ENCODE results near the gene ANTKMT. TPM values are rescaled to one million over a fixed set of nuclear protein-coding genes. Genes with fewer than 3 reads are reported as not detected.
A peak's percentile ranks its signal among the peaks of the same experiment; 100 is the strongest.

ANTKMT gene
- total and polyA plus RNA-seq, 2 donors (not counting 1 experiment from before 2014, with no cell fraction given) = 4.5 to 31.5 TPM

GRCh38 chr16:698911-699671 is 21.9 kb upstream of the ANTKMT start:
- Histone ChIP-seq H3K36me3 (ENCODE audit: control insufficient read depth, insufficient read depth, low read length) (no peaks in the 10 kb centered on the region), H3K27me3 (ENCODE audit: control insufficient read depth, insufficient read depth, low read length) (peaks cover 34% of the 10 kb centered on the region), H3K9me3 (ENCODE audit: control insufficient read depth, insufficient read depth, low read depth, low read length) (no peaks in the 10 kb centered on the region), H3K4me3 (replicated peaks in 1 of 4; ENCODE audit: control extremely low read depth in 1 of 4, insufficient read depth in 1 of 4, low read depth in 3 of 4, low read length in 4 of 4) (no peak overlapping the region), H2AFZ (ENCODE audit: low read length) (no peak overlapping the region), H3K4me1 (ENCODE audit: control insufficient read depth, extremely low read depth, insufficient read depth, low read length) (peaks cover 2% of the 10 kb centered on the region), H3K79me2 (ENCODE audit: control insufficient read depth, insufficient read depth, low read length) (no peaks in the 10 kb centered on the region), H4K20me1 (ENCODE audit: control insufficient read depth, extremely low read depth, insufficient read depth, low read length) (no peaks in the 10 kb centered on the region), H3K9ac (ENCODE audit: insufficient read depth, low read length) (no peak overlapping the region), H3K27ac (ENCODE audit: insufficient read depth, low read length) (no peak overlapping the region), H3K4me2 (ENCODE audit: extremely low read depth, insufficient read depth, low read length) (no peak overlapping the region)
- no peak for TF ChIP-seq CTCF (conservative IDR thresholded peaks at IDR 0.05 in 1 of 2, IDR thresholded peaks at IDR 0.05 in 1 of 2; ENCODE audit: low read depth in 1 of 2, low read length in 2 of 2)
- no peak for TF ChIP-seq EZH2 (IDR thresholded peaks at IDR 0.05; ENCODE audit: low read length, missing control alignments)
- DNase-seq (ENCODE audit: low read depth in 2 of 2) = no peak

- H3K27me3 ChIP-seq (ENCODE audit: control insufficient read depth, insufficient read depth, low read length) = peaks cover 33% of the 10 kb centered on the region
- no peak for DNase-seq (ENCODE audit: low read depth in 2 of 2)
- no peaks in the 10 kb centered on the region for H3K9me3 ChIP-seq (ENCODE audit: control insufficient read depth, insufficient read depth, low read depth, low read length)
- H3K4me2 ChIP-seq (ENCODE audit: extremely low read depth, insufficient read depth, low read length) = no peak overlapping the region
- no peaks in the 10 kb centered on the region for H3K4me1 ChIP-seq (ENCODE audit: control insufficient read depth, extremely low read depth, insufficient read depth, low read length)
- no peak overlapping the region for H3K27ac ChIP-seq (ENCODE audit: insufficient read depth, low read length)
- H4K20me1 ChIP-seq (ENCODE audit: control insufficient read depth, extremely low read depth, insufficient read depth, low read length) = no peaks in the 10 kb centered on the region
- TF ChIP-seq EZH2 (IDR thresholded peaks at IDR 0.05; ENCODE audit: low read length, missing control alignments) (peak; percentile 60), CTCF (conservative IDR thresholded peaks at IDR 0.05 in 1 of 2, IDR thresholded peaks at IDR 0.05 in 1 of 2; ENCODE audit: low read depth in 1 of 2, low read length in 2 of 2) (no peak)
- H3K4me3 ChIP-seq (replicated peaks in 1 of 4; ENCODE audit: control extremely low read depth in 1 of 4, insufficient read depth in 1 of 4, low read depth in 3 of 4, low read length in 4 of 4) = no peak overlapping the region
- H3K36me3 ChIP-seq (ENCODE audit: control insufficient read depth, insufficient read depth, low read length) = no peaks in the 10 kb centered on the region
- H3K79me2 ChIP-seq (ENCODE audit: control insufficient read depth, insufficient read depth, low read length) = no peaks in the 10 kb centered on the region
- no peak overlapping the region for H3K9ac ChIP-seq (ENCODE audit: insufficient read depth, low read length)
- no peak overlapping the region for H2AFZ ChIP-seq (ENCODE audit: low read length)
These were observed 20.0 kb upstream of the ANTKMT start for GRCh38 chr16:700684-701584.

DNA sequence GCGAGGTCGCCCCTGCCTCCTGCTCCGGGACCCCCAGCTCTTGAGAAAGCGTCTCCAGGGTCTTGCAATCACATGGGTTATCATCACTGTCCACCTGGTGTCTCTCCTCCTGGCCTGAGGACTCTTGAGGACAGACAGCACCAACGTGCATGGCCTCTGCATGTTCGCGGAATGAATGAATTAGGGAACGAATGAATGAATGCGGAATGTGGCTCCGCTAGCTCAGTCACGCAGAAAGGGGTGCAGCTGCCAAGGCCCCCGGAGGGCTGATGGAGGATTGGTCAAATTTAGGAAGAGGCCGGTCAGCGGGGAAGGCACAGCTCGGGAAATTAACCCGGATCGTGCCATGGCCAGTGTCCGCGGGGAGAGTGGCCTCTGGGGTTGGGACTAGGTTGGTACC is 18.6 kb upstream of the ANTKMT start:
- Histone ChIP-seq H3K27ac (ENCODE audit: insufficient read depth, low read length) (no peak overlapping the region), H4K20me1 (ENCODE audit: control insufficient read depth, extremely low read depth, insufficient read depth, low read length) (no peaks in the 10 kb centered on the region), H3K4me1 (ENCODE audit: control insufficient read depth, extremely low read depth, insufficient read depth, low read length) (no peaks in the 10 kb centered on the region), H2AFZ (ENCODE audit: low read length) (no peak overlapping the region), H3K4me2 (ENCODE audit: extremely low read depth, insufficient read depth, low read length) (no peak overlapping the region), H3K36me3 (ENCODE audit: control insufficient read depth, insufficient read depth, low read length) (no peaks in the 10 kb centered on the region), H3K4me3 (replicated peaks in 1 of 4; ENCODE audit: control extremely low read depth in 1 of 4, insufficient read depth in 1 of 4, low read depth in 3 of 4, low read length in 4 of 4) (no peak overlapping the region), H3K9me3 (ENCODE audit: control insufficient read depth, insufficient read depth, low read depth, low read length) (no peaks in the 10 kb centered on the region), H3K27me3 (ENCODE audit: control insufficient read depth, insufficient read depth, low read length) (peaks cover 43% of the 10 kb centered on the region), H3K79me2 (ENCODE audit: control insufficient read depth, insufficient read depth, low read length) (no peaks in the 10 kb centered on the region), H3K9ac (ENCODE audit: insufficient read depth, low read length) (no peak overlapping the region)
- TF ChIP-seq EZH2 (IDR thresholded peaks at IDR 0.05; ENCODE audit: low read length, missing control alignments) = no peak
- no peak for TF ChIP-seq CTCF (conservative IDR thresholded peaks at IDR 0.05 in 1 of 2, IDR thresholded peaks at IDR 0.05 in 1 of 2; ENCODE audit: low read depth in 1 of 2, low read length in 2 of 2)
- DNase-seq (ENCODE audit: low read depth in 2 of 2) = no peak

All from fibroblast of lung (primary cell).